Gastroesophageal sphincter (tissue), 4 donors: ENCODE data around the gene COMMD7. TPM values are rescaled to one million over a fixed set of nuclear protein-coding genes. Genes with fewer than 3 reads are reported as not detected.
A peak's percentile ranks its signal among the peaks of the same experiment; 100 is the strongest.
"Not testable (repeated sequence)": the region's sequence is repeated elsewhere in the genome, so short reads cannot be mapped to it uniquely, and the experiment has no call there.

Source experiments
- ATAC-seq: fragments of 150-250 bp; one replicate; pipeline ENCODE4 v1.9.1; 2016; ENCODE audit warnings: mild to moderate bottlenecking, moderate library complexity
- H3K27ac ChIP-seq, 4 donors: fragments of 200-600 bp; sonication (generic) in 3 of 4; 1 replicate in 3 of 4; 2 replicates in 1 of 4; pipeline ENCODE4 v1.5.1; 2016 to 2019
- H3K27me3 ChIP-seq: fragments of 200-600 bp; sonication (generic); one replicate; pipeline ENCODE4 v1.5.1; 2019
- H3K36me3 ChIP-seq, 2 donors: fragments of 200-600 bp; sonication (generic); one replicate each; pipeline ENCODE4 v1.5.1; 2019; ENCODE audit warnings: control low read depth in 1 of 2
- H3K4me1 ChIP-seq, 3 donors: fragments of 200-600 bp; sonication (generic); 1 replicate in 2 of 3; 2 replicates in 1 of 3; pipeline ENCODE4 v1.5.1; 2016 to 2019; ENCODE audit warnings: control low read depth in 2 of 3
- H3K4me3 ChIP-seq, 2 donors: fragments of 200-600 bp; sonication (generic); one replicate each; pipeline ENCODE4 v1.5.1; 2019; ENCODE audit warnings: mild to moderate bottlenecking in 1 of 2, moderate library complexity in 1 of 2
- H3K9me3 ChIP-seq, 3 donors: fragments of 200-600 bp; sonication (generic); one replicate each; pipeline ENCODE4 v1.5.1; 2017 to 2019; ENCODE audit warnings: control low read depth in 2 of 3
- CTCF ChIP-seq, 4 experiments: fragments of 200-600 bp in 2 of 4; fragments of 450-650 bp in 2 of 4; sonication (generic) in 1 of 4; IDR thresholded peaks; one replicate each; pipeline ENCODE4 v1.5.1; 2017 to 2019; ENCODE audit warnings: antibody characterized with exemption in 4 of 4, mild to moderate bottlenecking in 2 of 4, moderate library complexity in 2 of 4
- EP300 ChIP-seq: sonication (generic); formaldehyde crosslinking; IDR thresholded peaks from one replicate; pipeline ENCODE4 v1.6.1; 2017; ENCODE audit warnings: antibody characterized with exemption, mild to moderate bottlenecking
- POLR2A ChIP-seq, 2 donors: fragments of 450-650 bp; IDR thresholded peaks; one replicate each; pipeline ENCODE4 v1.6.1; 2017; ENCODE audit warnings: antibody characterized with exemption in 2 of 2, mild to moderate bottlenecking in 2 of 2, moderate library complexity in 1 of 2
- POLR2AphosphoS5 ChIP-seq: sonication (generic); formaldehyde crosslinking; IDR thresholded peaks from one replicate; pipeline ENCODE4 v1.6.1; 2017; ENCODE audit warnings: antibody characterized with exemption
- WGBS, 2 donors: methylation state at CpG; one replicate each; pipeline ENCODE4 v1.1.5; 2018; ENCODE audit warnings: low coverage in 1 of 2; 5-methylcytosine and 5-hydroxymethylcytosine counted together
- total RNA-seq, 4 donors: library from RNA; depleted of rRNA; stranded (reverse); fragments of >200 nt; gene quantifications; one replicate each; pipeline ENCODE4 v1.1.0, GENCODE V29; 2016

The COMMD7 gene
- total RNA-seq, 4 donors from 2014 or later: 25.0 to 33.2 (median 30.7) TPM

- Histone ChIP-seq H3K27ac (no peak overlapping the region), H3K4me1 (peaks cover 0 to 24% (median 0%) of the 10 kb centered on the region in 3 donors), H3K4me3 (no peak overlapping the region), H3K36me3 (peaks cover 0 to 55% of the 10 kb centered on the region in 2 donors), H3K9me3 (no peaks in the 10 kb centered on the region), H3K27me3 (no peaks in the 10 kb centered on the region)
- no peak for TF ChIP-seq POLR2AphosphoS5
- no peak for TF ChIP-seq POLR2A (IDR thresholded peaks at IDR 0.05)
- no peak for TF ChIP-seq EP300
- no peak for TF ChIP-seq CTCF (IDR thresholded peaks at IDR 0.05)
- peak; percentile 55 for ATAC-seq
- 39 to 41% methylated on average over 4 of the region's 7 CpGs for WGBS, 2 donors
Measured at GRCh38 chr20:32727683-32728082, 15.6 kb downstream of the COMMD7 start.

- Histone ChIP-seq H3K4me1 (no peaks in the 10 kb centered on the region), H3K4me3 (no peak overlapping the region), H3K27ac (no peak overlapping the region), H3K9me3 (no peaks in the 10 kb centered on the region), H3K27me3 (no peaks in the 10 kb centered on the region), H3K36me3 (peaks cover 0 to 87% of the 10 kb centered on the region in 2 donors)
- TF ChIP-seq EP300 (no peak), POLR2AphosphoS5 (no peak), POLR2A (IDR thresholded peaks at IDR 0.05) (no peak)
- 79% methylated on average over 2 of the region's 3 CpGs; no CpG with 5 or more reads in 1 of the 2 donors for WGBS, 2 donors
- ATAC-seq: no peak
Measured at GRCh38 chr20:32718749-32719348, 24.4 kb downstream of the COMMD7 start.

GRCh38 chr20:32711346-32711745 lies 31.9 kb downstream of the COMMD7 start:
- Histone ChIP-seq H3K4me1 (peaks cover 0 to 8% (median 0%) of the 10 kb centered on the region in 3 donors), H3K36me3 (peaks cover 0 to 51% of the 10 kb centered on the region in 2 donors), H3K27ac (no peak overlapping the region), H3K27me3 (no peaks in the 10 kb centered on the region), H3K4me3 (no peak overlapping the region), H3K9me3 (no peaks in the 10 kb centered on the region)
- TF ChIP-seq POLR2A (IDR thresholded peaks at IDR 0.05) (no peak), EP300 (no peak), CTCF (IDR thresholded peaks at IDR 0.05) (no peak), POLR2AphosphoS5 (no peak)
- ATAC-seq: no peak
- 90 to 100% methylated on average over 2 of the region's 4 CpGs for WGBS, 2 donors

GRCh38 chr20:32709632-32710121 lies 33.6 kb downstream of the COMMD7 start:
- Histone ChIP-seq H3K27ac (no peak overlapping the region), H3K27me3 (no peaks in the 10 kb centered on the region), H3K36me3 (peaks cover 0 to 52% of the 10 kb centered on the region in 2 donors), H3K4me3 (no peak overlapping the region), H3K9me3 (no peaks in the 10 kb centered on the region), H3K4me1 (peaks cover 0 to 8% (median 0%) of the 10 kb centered on the region in 3 donors)
- no peak for TF ChIP-seq EP300
- no peak for TF ChIP-seq CTCF (IDR thresholded peaks at IDR 0.05)
- TF ChIP-seq POLR2AphosphoS5: no peak
- TF ChIP-seq POLR2A (IDR thresholded peaks at IDR 0.05): no peak
- ATAC-seq: no peak
- 74% methylated on average over 5 of the region's 5 CpGs; no CpG with 5 or more reads in 1 of the 2 donors for WGBS, 2 donors

- peaks cover 0 to 52% of the 10 kb centered on the region in 2 donors for H3K36me3 ChIP-seq
- not testable (repeated sequence) for H3K27ac ChIP-seq, H3K9me3 ChIP-seq, ATAC-seq, H3K4me1 ChIP-seq, H3K27me3 ChIP-seq, H3K4me3 ChIP-seq
- 74% methylated on average over 14 of the region's 15 CpGs; no CpG with 5 or more reads in 1 of the 2 donors for WGBS, 2 donors
Measured at GRCh38 chr20:32709029-32709631, 34.1 kb downstream of the COMMD7 start.
